Activated CD8-positive, alpha-beta memory T cell treated with anti-CD3 and anti-CD28 coated beads, Interleukin-2, amount 50 U/mL, for 1 hour (primary cell): Measurements from ENCODE around the gene CMPK1.
"Not testable (repeated sequence)": the region's sequence is repeated elsewhere in the genome, so short reads cannot be mapped to it uniquely, and the experiment has no call there.

Experiments used
- DNase-seq: peaks from one replicate; pipeline ENCODE4 v3.0.0-alpha.2; 2020; ENCODE audit errors: extremely low read depth

CMPK1 gene

DNA sequence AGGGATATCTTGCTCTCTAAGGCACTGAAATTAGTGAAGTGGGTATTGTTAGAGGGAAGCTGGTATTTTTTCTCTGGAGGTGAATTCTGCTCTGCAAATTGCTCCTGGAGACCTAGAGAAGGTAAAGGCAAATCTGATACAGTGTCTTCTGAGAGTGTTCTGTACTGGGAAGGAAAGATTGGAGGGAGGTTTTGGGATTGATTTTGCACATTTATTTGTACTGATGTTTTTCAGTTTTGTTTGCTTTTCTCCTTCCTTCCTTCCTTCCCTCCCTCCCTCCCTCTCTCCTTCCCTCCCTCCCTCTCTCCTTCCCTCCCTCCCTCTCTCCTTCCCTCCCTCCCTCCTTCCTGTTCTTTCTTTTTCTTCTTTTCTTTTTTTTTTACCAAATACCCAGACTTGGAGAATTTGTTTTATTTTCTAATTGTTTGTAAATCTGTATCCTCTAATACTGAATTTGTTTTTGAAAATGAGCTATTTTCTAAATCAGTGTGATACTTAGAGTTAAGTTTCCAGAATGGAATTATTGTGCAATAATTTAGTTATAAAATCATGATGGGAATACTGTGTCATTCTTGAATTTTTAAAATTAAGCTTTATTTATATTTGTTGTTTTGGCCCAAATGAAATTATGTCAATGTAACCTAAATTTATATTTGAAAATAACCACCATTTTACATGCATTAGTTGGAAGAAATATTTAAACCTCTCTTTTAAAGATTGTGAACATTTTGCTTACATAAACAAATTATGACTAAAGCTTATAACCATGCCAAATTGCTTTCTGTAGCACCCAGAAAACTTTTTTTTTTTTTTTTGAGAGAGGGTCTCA lies 4.9 kb downstream of the CMPK1 start:
- no peak for DNase-seq

GRCh38 chr1:47340227-47340626 lies 6.6 kb downstream of the CMPK1 start:
- DNase-seq, result no peak

DNA sequence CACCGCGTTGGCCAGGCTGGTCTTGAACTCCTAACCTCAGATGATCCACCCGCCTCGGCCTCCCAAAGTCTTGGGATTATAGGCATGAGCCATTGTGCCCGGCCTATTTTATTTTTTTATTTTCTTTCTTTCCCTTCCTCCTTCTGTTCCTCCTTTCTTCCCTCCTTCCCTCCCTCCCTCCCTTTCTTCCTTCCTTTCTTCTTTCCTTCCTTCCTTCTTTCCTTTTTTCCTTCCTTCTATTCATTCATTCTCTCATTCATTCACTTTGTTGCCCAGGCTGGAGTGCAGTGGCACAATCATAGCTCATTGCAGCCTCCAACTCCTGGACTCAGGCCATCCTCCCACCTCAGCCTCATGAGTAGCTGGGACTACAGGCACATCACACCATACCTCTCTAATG lies 13.4 kb downstream of the CMPK1 start:
- DNase-seq, result not testable (repeated sequence)

DNA sequence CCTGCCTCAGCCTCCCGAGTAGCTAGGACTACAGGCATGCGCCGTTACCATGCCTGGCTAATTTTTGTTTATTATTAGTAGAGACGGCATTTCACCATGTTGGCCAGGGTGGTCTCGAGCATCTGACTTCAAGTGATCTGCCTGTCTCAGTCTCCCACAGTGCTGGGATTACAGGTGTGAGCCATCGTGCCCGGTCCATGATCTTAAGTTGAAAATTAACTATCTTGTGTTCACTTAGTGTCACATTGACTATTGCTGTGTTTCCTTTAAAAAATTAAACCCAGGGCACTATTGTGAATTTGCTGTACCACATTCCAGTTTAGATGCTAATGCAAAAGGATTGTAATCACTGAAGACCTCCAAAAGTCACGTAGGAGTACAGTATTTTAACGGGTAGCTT lies 14.1 kb downstream of the CMPK1 start:
- no peak for DNase-seq

- DNase-seq, result no peak
Observed at GRCh38 chr1:47348246-47348645, 14.7 kb downstream of the CMPK1 start.

DNA sequence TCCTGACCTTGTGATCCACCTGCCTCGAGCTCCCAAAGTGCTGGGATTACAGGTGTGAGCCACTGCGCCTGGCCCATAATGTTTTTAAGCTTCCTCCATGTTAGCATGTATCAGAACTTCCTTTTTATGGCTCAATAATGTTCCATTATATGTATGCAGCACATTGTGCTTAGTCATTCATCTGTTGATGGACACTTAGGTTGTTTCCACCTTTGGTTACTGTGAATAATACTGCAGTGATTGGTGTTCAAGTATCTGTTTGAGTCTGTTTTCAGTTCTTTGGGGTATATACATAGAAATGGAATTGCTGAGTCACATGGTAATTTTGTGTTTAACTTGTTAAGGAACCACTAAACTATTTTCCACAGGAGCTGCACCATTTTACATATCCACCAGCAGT lies 17.7 kb downstream of the CMPK1 start:
- DNase-seq, result no peak

GRCh38 chr1:47361380-47361779 lies 27.8 kb downstream of the CMPK1 start:
- DNase-seq, result no peak

DNA sequence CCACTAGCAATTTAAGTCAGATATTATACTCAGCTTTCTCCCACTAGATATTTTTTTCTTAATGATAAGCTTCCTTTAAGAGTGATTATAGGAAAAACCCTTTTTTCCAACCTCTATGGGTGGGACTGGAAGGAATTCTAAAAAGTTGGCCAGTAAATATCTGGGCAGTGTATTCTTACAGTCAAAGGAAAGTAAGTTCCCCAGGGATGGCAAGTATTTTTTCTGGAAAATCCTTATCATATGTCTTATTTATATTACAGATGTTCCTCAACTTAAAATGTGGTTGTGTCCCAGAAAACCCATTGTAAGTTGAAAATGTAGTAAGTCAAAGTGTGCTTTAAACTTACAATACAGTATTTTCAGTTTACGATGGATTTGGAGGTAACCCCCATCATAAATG lies 29.2 kb downstream of the CMPK1 start:
- DNase-seq, result no peak

DNA sequence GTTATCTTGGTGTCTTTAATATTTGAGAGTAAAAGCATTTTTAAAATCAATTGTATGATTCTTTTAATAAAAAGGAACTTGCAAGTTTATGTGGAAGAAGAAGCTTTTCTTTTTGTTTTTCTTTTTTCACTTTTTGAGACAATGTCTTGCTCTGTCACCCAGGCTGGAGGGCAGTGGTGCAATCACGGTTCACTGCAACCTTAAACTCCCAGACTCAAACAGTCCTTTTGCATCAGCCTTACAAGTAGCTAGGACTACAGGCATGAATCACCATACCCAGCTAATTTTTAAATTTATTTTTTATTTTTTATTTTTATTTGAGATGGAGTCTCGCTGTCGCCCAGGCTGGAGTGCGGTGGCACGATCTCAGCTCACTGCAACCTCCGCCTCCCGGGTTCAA lies 34.1 kb downstream of the CMPK1 start:
- DNase-seq, result no peak

DNA sequence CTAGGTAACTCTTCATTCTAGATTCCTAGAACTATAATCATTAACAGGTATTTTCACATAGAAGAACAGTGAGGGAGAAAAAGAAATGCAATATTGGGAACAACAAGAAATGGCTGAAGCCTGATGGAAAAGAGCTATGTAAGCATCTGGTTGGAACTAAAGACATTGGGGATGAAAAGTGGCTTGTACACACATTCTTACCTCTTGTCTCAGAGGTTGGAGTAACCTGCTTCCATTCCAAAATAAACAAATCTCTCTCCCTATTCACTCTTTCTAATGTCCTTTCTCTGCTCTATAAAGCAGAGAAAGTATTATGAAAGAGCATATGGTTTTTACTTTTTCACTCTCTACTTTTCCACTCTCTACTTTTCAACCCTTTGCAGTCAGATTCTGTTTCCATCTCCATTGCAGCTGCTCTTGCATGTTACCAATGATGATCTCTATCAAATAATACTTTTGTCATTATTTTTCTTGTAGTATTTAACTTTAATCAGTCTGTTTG lies 37.5 kb downstream of the CMPK1 start:
- DNase-seq, result no peak

DNA sequence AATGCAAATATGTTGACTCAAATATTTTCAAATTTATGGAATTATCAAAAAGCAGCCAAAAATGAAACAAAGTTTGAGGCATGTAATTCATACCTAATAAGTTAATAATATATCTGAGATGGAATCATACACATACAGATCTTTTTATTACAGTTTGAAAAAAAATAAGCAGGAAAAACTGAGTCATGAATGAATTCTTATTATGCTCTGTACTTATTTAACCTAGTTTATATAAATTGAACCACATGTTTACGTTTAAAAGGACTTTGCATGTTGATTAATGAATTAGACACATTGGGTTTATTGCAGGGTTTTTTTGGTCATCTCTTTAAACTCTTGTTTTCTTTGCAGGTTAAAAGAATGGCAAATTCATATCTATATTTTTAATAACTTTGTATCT lies 40.9 kb downstream of the CMPK1 start:
- DNase-seq, result no peak

- no peak for DNase-seq
Observed at GRCh38 chr1:47378147-47378546, 44.6 kb downstream of the CMPK1 start.

GRCh38 chr1:47380699-47381098 lies 47.1 kb downstream of the CMPK1 start:
- no peak for DNase-seq

DNA sequence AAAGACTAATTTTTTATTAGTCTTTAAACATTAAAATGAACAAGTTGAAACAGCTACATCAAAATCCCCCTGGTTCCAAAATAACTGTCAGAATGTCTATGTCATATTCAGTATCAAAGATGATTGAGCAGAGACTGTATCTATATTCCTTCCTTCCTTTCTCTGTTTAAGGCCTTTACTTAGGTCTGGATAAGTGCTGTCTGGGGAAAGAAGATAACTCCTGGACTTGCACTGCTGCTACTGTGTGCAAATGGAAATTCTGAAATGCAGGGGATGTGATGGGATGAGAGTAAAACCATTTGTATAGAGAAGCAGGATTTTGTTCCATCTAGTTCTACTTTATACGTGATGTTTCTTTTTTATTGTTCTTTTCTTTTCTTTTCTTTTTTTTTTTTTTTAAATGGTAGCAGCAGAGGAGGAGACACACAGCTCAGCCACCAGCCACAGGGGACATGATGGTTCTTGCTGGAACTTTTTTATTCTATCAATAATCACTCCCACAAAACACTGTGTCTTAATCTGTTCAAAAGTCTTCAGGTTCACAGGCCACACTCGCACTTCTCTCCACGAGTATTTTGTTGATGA lies 48.9 kb downstream of the CMPK1 start:
- no peak for DNase-seq

DNA sequence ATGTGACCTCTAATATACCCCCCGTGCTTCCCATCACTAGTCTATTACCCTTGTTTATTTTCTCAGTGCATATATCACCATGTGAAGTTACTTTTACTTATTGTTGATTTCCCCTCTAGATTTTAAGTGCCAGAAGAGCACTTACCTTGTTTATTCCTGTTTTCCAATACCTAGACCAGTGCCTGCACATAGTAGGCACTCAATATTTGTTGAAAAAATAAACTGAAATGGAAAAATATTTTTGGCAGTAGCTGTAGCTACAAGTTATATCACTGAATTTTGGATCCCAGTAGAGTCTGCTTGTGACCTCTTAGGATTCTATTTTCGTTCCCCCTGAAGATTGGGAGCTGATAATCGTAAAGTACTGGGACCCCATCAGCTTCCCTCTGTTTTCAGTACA lies 50.5 kb downstream of the CMPK1 start:
- no peak for DNase-seq

DNA sequence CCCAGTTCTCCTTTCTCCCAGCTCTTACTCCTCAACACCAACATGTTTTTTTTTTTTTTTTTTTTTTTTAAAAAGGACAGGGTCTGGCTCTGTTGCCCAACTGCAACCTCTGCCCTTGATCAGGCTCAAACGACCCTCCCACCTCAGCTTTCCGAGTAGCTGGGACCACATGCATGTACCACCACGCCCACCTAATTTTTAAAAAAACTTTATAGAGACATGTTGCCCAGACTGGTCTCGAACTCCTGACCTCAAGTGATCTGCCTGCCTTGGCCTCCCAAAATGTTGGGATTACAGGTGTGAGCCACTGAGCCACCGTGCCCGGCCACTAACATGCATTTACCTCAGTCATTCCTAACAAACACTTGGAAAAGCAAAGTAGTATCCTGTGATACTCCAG lies 51.4 kb downstream of the CMPK1 start:
- DNase-seq, result no peak

- DNase-seq, result no peak
Observed at GRCh38 chr1:47386268-47386667, 52.7 kb downstream of the CMPK1 start.

DNA sequence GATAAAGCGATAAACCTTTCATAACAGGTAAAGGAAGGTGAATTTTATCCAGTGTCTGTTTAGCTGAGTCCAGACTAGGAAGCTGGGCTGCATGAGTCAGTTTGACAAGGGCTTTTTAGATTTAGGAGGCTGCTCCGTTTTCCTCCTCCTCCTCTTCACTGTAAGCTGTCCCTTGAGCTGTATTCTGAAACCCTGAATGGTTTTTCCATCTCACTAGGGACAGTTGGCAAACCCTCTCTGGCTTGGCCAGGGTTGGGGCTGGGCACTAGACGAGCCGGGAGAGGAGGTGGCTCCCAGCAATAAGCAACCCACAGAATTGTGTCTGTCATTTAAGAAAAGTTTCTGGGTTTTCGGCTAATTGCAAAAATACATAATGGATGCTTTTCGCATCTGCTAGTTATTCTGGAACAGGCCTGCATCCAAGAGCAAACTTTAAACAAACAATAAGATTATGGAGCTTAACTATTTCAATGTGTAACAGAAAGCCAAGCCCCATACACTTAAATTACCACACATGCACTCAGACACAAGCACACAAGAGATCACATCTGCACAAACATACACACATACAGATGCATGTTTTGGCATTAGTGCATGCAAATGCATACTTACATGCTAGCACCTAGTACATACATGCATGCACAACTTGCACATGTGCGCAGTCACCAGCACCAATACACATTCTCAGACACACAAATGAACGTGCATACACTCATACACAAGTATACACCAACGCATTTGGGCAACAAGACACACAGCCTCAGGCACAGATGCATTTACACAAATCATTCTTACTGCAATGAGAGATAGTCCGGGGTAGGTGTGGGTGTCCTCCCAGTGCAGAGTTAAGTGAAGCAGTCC lies 54.7 kb downstream of the CMPK1 start:
- DNase-seq, result no peak

DNA sequence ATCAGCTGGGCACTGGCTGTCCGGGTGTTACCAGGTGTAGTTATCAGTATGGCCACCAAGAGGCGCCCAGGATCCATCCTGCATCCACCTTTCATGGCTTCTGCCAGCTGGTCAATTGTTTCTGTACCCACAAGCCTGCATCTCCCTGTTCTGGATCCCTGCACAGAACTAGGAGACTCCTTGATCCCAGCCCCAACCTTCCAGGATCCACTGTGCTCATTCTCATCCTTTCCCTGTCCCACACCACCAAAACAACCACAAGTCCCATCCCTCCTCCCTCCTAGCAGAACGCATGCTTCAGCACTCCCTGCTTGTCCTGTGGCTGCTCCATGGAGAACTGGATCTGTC lies 55.3 kb downstream of the CMPK1 start:
- no peak for DNase-seq

DNA sequence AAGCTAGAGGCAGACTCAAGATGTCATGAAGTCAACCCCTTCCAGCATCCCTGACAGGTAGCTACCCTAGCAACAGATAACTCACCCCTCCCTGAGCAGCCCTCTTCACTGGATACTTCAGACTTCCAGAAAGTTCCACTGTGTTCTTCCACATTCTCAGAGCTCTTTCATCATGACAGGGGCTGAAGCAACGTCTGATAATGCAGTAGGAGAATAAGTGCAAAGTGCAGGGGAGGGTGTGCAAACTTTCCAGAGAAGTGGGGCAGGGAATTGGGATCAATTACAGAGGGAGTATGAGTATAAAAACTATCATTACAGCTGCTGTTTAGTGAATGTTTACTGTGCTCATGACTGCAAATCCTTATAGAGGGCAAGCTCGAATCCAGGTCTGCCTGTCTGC lies 56.1 kb downstream of the CMPK1 start:
- DNase-seq, result no peak

DNA sequence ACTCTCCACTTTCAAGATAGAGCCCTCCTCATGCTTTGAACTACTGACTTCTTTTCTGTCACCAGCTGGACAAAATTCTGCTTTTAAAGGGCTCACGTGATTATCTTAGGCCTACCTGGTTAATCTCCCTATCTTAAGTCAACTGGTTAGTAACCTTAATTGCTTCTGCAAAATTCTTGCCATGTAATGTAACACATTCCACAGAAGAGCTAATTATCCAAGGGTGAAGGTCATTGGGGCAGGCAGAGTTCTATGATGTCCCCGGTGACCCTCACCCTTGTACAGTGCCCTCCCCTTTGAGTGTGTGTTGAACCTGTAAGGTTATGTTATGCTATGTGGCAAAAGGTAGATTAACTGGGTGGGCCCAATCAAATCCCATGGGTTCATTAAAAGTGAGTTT lies 57.3 kb downstream of the CMPK1 start:
- DNase-seq, result no peak

- DNase-seq, result no peak
Observed at GRCh38 chr1:47393141-47393540, 59.6 kb downstream of the CMPK1 start.

DNA sequence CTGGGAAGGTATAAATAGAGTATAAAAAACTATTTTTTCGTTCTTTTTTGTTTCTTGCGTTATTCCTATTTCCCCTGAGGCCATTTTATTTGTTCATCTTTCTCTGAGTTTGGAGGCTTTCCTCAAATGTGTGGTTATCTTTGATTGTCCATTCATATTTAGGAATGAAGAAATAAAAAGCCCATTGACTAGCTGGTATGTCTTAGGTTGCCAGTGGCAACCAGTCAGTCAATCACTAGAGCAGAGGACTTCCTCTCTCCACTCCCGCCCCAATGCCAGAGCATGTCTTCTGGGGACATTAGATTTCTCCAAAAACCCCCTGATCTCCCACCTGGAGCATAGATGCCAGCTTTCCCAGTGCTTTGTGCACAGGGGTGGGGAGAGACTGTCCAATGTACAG lies 61.8 kb downstream of the CMPK1 start:
- no peak for DNase-seq
